HG03432 (cell line): ENCODE results near the gene CCN2.

ENCODE experiments used
- ATAC-seq: cut with Tn5 transposase; IDR thresholded peaks from one replicate; pipeline ENCODE4 v1.9.1; 2021; ENCODE audit warnings: mild to moderate bottlenecking, moderate library complexity; ENCODE audit not compliant: unreplicated experiment

Gene CCN2

DNA sequence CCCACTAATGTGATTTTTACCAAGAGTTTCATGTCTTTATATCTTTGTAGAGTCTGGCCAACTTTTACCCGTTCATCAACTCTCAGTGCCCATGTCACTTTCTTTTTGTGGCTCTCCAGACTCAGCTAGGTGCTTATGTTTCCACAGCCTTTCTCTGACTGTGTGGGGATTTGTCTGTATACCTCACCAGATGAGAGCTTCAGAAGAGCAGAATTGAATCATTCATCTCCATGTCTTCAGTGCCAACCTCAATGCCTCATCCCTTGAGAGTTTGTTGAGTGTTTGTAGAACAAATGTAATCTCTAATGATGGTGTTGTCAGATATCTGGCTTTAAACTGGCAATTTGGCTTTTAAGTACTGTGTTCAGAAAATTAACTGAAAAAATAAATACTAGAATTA lies 16.8 kb upstream of the CCN2 start:
- ATAC-seq, result no peak

DNA sequence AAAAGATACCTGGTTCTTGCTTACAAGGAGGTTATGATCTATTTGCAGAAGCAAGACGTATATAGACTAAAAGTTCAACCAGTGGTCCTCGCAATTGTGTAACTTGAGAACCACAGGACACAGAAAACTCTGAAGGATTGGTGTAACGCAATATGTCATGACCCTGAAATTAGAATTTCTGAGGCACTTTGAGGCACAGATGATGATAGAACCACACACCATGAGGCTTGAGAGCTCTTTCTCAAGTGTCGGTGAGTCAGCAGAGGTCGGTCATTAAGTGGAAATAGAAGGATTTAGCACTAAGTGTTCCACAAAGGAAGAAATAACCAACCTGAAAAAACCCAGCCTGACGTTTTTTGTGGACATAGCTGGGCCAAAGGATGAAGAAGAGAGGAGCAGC lies 15.3 kb upstream of the CCN2 start:
- ATAC-seq, result no peak

DNA sequence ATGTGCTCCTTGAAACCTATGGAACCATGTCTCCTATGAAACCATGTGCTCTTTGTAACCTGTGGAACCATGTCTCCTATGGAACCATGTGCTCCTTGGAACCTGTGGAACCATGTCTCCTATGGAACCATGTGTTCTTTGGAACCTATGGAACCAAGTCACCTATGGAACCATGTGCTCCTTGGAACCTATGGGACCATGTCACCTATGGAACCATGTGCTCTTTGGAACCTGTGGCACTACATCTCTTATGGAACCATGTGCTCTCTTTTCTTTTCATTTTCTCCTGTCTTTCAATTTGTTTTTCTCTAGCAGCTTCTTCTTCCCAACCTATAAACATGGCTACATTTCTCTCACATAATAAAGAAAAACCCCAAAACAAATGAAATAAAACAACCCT lies 11.9 kb upstream of the CCN2 start:
- ATAC-seq, result no peak

- no peak for ATAC-seq
Observed at GRCh38 chr6:131960371-131961133, 9.4 kb upstream of the CCN2 start.

GRCh38 chr6:131958542-131959470 lies 7.6 kb upstream of the CCN2 start:
- no peak for ATAC-seq

DNA sequence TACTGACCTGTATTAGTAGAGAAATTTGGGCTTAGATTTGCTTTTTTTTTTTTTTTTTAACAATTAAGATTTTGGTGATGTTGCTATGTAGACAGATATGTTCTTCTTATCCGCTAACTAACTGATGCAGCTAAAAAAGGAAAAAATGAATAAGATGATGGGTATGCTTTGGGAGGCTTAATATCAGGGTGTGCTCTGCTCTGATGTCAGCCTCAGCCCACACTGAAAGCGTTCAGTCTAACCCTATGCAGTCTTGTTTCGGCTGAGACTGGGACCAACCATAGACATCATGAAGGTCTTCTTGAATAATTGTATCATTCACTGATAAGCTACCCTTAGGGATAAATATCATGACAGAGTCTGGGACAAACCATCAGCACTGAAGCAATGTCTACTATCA lies 6.9 kb upstream of the CCN2 start:
- ATAC-seq, result no peak

GRCh38 chr6:131955876-131956275 lies 4.7 kb upstream of the CCN2 start:
- ATAC-seq, result no peak

- no peak for ATAC-seq
Observed at GRCh38 chr6:131955192-131955591, 4.0 kb upstream of the CCN2 start.

- ATAC-seq, result no peak
Observed at GRCh38 chr6:131954775-131955107, 3.6 kb upstream of the CCN2 start.

DNA sequence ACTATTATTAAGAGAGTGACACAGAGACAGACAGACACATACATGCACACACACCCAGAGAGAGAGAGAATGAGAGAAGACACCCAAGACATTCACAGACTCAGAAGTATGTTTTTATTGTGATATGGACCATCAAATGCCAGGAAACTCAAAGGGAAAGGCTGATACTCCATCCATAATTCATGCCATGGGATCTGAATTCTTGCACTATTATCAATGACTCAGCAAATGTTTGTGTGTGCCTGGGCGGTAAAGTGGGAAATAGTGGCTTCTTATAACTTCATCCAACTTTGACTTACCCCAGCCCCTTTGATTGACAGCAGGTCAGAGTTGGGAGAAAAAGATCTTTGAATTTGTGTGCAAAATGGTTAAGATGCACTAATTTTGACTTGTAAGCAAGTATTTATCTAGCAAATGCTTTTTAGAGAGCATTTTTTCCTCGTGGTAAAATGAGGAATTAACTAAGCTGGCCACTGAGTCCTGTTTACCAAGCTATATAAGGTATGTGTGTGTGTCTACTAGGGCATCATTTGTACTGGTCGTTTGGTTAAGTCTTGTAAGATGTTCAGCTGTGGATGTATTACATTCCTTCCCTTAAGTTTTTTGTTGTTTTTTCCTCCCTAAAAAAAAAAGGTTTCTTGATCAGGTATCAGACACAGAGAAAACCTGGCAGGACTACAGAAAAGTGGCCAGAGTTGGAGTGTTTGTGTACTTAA lies 3.0 kb upstream of the CCN2 start:
- no peak for ATAC-seq

DNA sequence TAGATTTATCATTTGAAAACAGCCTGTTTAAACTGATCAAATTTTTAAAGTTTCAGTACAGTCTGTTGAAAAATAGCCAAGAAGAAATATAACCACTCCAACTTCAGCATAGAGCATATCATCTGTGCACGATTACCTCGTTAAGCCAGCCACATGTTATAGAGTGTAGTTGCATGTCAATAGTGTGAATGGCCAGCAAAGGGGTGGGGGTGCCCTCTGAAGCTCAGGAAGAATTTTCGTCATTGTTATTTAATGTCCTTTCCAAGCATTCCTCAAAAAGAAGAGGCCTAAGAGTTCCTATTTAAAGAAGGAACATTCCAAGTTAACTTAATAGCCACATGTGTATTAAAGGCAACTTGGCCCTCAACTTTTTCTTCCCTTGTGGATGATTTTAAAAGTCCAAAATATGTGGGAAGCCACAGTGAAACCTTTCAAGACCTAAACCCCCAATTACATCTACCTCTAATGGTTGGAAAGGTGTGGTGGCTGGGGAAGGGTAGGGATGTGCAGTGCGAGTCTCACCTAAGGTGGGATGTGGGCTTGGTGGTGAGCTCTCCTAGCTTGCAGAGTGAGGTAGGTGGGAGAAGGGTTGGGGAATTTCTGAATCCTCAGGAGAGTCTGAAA lies 1.8 kb upstream of the CCN2 start:
- ATAC-seq, result no peak

GRCh38 chr6:131951576-131952230 lies 531 bp upstream of the CCN2 start:
- ATAC-seq, result no peak

DNA sequence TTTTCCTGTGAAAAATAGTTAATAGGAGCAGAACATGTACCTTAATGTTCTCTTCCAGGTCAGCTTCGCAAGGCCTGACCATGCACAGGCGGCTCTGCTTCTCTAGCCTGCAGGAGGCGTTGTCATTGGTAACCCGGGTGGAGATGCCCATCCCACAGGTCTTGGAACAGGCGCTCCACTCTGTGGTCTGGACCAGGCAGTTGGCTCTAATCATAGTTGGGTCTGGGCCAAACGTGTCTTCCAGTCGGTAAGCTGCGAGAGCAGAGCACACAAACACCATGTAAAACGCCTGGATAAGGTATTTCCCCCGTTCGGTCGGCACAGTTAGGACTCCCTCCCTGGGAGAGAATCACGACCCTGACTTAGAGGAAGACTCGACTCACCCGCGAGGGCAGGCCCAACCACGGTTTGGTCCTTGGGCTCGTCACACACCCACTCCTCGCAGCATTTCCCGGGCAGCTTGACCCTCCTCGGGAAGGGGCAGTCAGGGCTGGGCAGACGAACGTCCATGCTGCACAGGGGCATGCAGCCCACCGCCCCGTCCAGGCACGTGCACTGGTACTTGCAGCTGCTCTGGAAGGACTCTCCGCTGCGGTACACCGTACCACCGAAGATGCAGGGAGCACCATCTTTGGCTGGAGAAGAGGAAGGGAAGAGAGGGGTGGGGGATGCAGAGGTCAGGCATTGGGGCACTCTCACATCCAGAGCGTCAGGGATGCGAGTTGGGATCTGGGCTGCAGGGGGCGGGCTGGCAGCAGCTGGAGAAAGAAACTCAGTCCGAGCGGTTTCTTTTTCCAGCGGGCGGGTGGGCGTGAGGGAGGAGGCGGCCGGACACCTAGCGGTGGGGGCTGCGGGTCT lies 1.0 kb downstream of the CCN2 start:
- ATAC-seq, result peak; percentile 45

DNA sequence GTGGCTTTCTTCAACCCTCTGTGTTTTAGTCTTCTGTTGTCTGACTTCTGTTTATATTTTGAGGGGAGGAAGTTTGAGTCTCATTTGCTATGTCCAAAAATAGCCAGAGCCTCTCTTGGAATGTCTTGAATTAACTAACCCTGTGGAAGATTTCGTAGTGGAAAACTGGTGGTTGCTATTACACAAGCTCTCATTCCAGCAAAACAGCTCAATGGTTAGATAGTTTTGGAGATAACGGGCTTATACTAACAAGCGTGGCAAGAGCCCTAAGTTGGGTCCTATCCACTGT lies 1.6 kb downstream of the CCN2 start:
- ATAC-seq, result no peak

GRCh38 chr6:131948692-131949619 lies 2.2 kb downstream of the CCN2 start:
- no peak for ATAC-seq

GRCh38 chr6:131947986-131948661 lies 3.0 kb downstream of the CCN2 start:
- ATAC-seq, result no peak

- ATAC-seq, result no peak
Observed at GRCh38 chr6:131946992-131947955, 3.9 kb downstream of the CCN2 start.
